Measurements from ENCODE around the gene THAP7. TPM values are rescaled to one million over a fixed set of nuclear protein-coding genes. Genes with fewer than 3 reads are reported as not detected.
A peak's percentile ranks its signal among the peaks of the same experiment; 100 is the strongest.

The THAP7 gene
- total and polyA plus RNA-seq, 2 of the 13 experiments (the other 11 are each of a cell fraction or from before 2014, with no cell fraction given) = 13.0 to 25.5 TPM

DNA sequence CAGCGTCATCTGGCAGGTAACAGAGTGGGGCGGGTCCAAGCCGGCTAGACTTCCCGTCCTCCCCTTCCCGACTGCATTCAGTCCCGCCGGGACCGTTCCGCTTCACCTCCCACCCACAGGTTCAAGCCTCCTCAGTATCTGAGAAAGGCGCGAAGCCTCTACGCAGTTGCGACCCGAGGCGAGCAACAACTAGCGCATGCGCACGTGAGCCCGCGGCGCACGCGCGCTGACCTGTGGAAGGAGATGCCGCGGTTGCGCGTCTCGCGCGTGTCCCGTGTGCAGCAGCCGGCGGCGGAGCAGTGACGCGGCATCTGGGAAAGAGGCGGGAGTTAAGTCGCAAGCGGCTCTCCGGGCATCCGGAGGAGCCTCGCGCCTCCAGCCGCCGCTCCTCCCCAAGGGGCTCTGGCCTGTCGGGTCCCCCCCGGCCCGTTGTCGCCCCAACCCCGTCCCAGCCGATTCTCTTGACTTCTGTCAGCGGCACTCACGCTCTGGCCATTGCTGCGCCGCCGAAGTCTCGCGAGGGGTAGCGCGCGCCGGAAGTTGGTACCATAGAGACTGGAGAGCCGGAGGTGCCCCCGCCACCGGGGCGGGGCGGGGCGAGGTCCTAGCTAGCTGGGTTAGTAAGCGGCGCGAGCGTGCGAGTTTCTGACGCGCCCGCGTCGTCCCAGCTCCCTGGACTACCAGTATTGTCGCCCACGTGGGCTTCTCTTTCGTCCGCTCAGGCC, at the start of gene THAP7 (continued):
- TF ChIP-seq NAIF1 (CRISPR knock-in tag; IDR thresholded peaks at IDR 0.05; ENCODE audit: borderline replicate concordance) (peak; percentile 85; the same call in 1 of the 2 replicates), PLSCR1 (CRISPR knock-in tag; IDR thresholded peaks at IDR 0.05; ENCODE audit: borderline replicate concordance) (peak; percentile 82; the same call in 1 of the 2 replicates), ZNF335 (CRISPR knock-in tag; IDR thresholded peaks at IDR 0.05) (peak; percentile 75; the same call in 1 of the 2 replicates), ZNF574 (CRISPR knock-in tag; IDR thresholded peaks at IDR 0.05) (peak; percentile 99), ZNF550 (CRISPR knock-in tag; IDR thresholded peaks at IDR 0.05; ENCODE audit: borderline replicate concordance) (peak; percentile 70; the same call in 1 of the 2 replicates), ZKSCAN1 (IDR thresholded peaks at IDR 0.05; ENCODE audit: low read length) (no peak), ZNF790 (CRISPR knock-in tag; IDR thresholded peaks at IDR 0.05; ENCODE audit: borderline replicate concordance) (no peak), MEIS2 (CRISPR knock-in tag; IDR thresholded peaks at IDR 0.05) (no peak; the same call in 1 of the 2 replicates), MIER2 (CRISPR knock-in tag; IDR thresholded peaks at IDR 0.05) (peak; percentile 5; the same call in 1 of the 2 replicates), HNRNPH1 (optimal IDR thresholded peaks at IDR 0.05; ENCODE audit: low read depth, low read length) (peak; percentile 21), KDM2A (CRISPR knock-in tag; IDR thresholded peaks at IDR 0.05; ENCODE audit: borderline replicate concordance, low read depth) (peak; percentile 84), RBFOX2 (IDR thresholded peaks at IDR 0.05; ENCODE audit: low read depth, low read length) (peak; percentile 95), ZNF772 (CRISPR knock-in tag; IDR thresholded peaks at IDR 0.05) (0 out of 2 replicates have a peak, but pooled peaks have one; percentile 34), MAZ (IDR thresholded peaks at IDR 0.05; ENCODE audit: borderline replicate concordance, low read depth, low read length) (peak; percentile 98), MAZ (CRISPR knock-in tag; IDR thresholded peaks at IDR 0.05; ENCODE audit: low read depth) (peak; percentile 68), ZNF263 (CRISPR knock-in tag; IDR thresholded peaks at IDR 0.05) (no peak), ZNF18 (CRISPR knock-in tag; IDR thresholded peaks at IDR 0.05; ENCODE audit: insufficient replicate concordance) (peak; percentile 22)
- TF ChIP-seq, protein P1, sequence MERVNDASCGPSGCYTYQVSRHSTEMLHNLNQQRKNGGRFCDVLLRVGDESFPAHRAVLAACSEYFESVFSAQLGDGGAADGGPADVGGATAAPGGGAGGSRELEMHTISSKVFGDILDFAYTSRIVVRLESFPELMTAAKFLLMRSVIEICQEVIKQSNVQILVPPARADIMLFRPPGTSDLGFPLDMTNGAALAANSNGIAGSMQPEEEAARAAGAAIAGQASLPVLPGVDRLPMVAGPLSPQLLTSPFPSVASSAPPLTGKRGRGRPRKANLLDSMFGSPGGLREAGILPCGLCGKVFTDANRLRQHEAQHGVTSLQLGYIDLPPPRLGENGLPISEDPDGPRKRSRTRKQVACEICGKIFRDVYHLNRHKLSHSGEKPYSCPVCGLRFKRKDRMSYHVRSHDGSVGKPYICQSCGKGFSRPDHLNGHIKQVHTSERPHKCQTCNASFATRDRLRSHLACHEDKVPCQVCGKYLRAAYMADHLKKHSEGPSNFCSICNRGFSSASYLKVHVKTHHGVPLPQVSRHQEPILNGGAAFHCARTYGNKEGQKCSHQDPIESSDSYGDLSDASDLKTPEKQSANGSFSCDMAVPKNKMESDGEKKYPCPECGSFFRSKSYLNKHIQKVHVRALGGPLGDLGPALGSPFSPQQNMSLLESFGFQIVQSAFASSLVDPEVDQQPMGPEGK (CRISPR knock-in tag; IDR thresholded peaks at IDR 0.05) = peak; percentile 79
- TF ChIP-seq, protein P2, sequence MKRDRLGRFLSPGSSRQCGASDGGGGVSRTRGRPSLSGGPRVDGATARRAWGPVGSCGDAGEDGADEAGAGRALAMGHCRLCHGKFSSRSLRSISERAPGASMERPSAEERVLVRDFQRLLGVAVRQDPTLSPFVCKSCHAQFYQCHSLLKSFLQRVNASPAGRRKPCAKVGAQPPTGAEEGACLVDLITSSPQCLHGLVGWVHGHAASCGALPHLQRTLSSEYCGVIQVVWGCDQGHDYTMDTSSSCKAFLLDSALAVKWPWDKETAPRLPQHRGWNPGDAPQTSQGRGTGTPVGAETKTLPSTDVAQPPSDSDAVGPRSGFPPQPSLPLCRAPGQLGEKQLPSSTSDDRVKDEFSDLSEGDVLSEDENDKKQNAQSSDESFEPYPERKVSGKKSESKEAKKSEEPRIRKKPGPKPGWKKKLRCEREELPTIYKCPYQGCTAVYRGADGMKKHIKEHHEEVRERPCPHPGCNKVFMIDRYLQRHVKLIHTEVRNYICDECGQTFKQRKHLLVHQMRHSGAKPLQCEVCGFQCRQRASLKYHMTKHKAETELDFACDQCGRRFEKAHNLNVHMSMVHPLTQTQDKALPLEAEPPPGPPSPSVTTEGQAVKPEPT (CRISPR knock-in tag; IDR thresholded peaks at IDR 0.05; ENCODE audit: low read depth) = 0 out of 2 replicates have a peak, but pooled peaks have one; percentile 42
